IPS DF 4.7 (cell line): ENCODE data around the gene PHF2.

Source experiments
- DNase-seq: peaks from one replicate; pipeline ENCODE4 v3.0.0-alpha.2; 2013; ENCODE audit warnings: low spot score; ENCODE audit errors: extremely low read depth

The PHF2 gene

DNA sequence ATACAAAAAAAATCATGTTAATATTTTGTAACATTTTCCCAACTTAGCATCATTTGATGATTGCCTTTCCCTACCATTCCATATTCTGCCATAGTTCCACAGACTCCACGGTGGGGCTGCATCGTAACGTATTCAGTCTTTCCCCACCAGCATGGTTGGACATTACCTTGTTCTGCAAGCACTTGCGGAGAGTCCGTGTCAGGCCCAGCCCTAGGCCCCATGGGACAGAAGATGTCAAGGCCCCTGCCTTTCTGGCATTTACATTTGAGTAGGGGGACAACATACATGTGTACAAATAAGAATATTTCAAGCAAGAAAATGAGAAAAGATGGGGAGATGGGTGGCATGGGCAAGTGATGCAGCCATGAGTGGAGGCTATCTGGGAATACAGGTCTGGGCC lies 8.2 kb upstream of the PHF2 start:
- no peak for DNase-seq

DNA sequence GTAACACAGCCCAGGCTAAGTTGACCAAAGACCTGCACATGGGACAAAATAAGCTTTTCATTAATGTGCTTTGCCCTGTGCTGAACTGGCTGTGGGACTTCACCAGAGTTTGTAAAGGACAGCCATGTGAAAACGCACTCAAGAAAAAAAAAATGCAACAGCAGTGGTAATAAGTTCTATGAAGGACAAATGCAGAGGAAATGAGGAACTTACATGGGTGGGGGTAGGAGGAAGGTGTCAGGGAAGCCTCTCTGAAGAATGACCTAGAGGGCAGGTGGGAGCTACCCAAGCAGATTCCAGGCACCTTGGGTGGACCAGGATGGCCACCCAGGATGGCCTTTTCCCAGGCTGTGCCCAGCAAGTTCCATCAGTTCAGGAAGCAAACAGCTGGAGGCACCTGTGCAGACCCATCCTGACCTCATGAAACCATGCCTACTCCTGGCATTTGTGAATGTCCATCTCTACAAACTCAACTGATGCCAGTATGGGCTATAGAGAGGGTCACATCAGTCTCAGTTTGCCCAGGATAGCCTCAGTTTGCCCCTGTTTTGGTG lies 6.7 kb upstream of the PHF2 start:
- no peak for DNase-seq

DNA sequence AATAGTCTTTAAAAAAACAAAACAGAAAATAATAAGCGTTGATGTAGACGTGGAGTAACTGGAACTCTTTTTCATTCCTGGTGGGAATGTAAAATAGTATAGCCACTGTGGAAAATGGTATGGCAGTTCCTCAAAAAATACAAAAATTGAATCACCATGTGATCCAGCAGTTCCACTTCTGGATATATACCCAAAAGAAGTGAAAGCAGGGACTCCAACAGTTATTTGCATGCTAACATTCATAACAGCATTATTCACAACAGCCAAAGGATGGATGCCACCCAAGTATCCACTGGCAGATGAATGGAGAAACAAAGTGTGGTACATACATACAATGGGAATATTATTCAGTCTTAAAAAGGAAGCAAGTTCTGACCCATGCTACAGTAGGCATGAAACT lies 4.2 kb upstream of the PHF2 start:
- DNase-seq = no peak

DNA sequence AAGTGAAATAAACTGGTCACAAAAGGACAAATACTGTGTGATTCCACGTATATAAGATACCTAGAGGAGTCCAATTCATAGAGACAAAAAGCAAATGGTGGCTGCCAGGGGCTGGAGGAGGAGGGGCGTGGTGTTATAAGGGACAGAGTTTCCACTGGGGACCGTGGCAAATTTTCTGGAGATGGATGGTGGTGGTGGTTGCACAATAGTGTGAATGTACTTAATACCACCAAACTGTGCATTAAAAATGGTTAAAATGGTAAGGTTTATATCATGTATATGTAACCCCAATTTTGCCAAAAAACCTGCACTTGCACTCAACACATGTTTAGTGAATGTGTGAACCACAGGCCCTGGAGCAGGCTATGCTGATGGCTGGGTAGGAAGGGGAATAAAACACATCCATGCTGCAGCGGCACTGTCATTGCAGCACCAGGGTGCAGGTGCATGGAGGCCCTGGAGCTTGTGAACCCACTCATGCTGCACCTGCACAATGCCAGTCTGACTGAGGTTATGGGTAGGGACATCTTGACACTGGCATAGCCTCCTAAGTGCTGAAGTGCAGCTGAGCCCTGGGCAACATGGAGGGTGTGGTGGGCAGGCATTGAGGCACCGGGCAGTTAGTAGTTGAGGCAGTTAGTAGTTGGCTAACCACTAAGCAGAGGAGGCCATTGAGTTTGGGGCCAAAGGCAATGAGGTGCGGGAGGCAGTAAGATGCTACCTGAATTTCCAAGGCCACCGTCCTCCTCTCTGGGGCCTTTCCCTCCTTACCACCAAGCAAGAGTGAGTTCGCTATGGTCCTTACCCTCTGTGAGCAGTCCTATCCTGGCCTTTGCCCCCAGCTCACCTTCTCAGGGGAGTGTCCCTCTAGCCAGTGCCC lies 3.5 kb upstream of the PHF2 start:
- no peak for DNase-seq

DNA sequence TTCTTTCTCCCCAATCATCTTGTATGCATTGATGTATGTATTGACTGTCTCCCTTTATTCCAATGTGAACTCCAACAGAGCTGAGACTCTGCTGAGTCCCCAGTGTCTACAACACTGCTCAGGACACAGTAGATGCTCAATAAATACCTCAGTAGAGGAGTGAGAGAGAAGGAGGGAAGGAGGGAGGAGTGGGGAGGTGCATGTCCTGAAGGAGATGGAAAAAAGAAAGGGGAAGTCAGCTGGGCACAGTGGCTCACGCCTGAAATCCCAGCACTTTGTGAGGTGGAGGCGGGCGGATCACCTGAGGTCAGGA lies 2.9 kb upstream of the PHF2 start:
- no peak for DNase-seq

DNA sequence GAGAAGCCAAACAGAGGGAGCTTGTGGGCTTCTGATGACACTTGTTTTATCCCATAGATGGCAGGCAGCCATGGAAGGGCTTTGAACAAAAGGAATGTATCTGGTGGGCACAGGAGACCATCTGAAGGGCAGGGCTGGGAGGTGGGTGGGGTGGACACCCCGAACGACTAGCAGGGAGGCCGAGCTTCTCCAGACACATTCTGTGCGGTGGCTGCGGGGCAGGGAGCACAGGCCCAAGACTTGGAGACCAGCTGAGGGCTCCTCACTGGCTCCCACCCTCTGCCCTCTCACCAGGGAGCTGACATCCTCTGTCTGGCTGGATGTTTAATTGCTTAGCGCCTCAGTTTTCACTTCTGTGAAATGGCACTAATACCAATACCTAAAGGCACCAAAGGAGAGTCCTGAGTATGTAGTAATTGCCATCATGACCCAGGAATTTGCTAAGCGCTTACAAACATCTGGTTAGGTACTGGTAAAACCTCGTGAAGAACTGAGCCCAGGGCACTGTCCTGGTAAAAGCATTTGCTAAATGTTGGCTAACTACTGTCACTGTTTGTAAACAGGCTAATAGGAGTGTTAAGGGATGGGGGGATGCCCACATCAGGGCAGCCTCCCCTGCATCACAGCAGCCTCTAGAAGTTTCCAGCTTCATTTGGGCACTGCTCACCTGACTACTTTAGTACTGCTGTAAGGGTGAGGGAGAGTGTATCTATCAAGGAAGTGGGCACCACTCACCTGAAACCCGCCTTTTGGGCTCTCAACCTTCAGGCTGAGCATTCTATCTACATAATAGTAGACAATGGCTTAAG lies 2.1 kb upstream of the PHF2 start:
- no peak for DNase-seq

DNA sequence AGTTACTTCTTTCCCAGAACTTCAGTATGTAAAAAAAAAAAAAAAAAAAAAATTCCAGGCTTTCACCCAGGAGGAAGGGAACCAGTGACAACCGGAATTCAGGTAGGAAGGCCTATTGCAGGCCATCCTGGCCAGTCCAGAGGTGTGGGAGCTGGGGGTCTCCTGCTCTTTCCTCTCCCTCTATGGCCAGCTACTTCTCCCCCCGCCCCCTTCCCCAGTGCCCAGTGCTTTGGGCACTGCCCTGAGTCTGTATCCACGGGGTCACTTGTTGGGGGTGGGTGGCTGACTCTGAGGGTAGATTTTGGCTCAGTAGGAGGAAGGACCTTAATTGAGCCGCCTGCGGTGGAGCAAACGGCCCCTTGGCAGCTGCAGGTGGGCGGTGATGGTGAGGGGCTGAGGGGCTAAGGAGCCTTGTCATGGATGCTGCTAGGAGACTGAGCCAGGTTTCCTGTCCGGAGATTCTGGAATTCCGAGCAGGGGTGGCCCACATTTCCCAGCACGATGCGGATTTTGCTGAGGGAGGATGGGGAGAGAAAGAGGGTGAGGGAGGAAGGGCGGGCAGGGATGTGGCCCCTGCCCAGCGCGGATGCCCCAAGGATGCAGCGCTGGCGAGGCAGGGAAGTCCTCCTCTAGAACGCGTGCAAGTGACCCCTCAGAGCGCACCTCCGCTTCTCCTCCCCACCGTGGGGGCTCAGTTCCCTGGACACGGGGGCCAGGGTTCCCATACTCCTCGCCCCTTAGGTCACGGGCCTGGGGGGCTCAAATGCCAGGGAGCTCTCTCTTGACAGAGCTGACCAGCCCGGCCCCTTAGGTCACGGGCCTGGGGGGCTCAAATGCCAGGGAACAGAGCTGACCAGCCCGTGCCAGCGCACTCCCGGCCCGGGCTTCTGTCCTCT lies 1.2 kb upstream of the PHF2 start:
- no peak for DNase-seq

DNA sequence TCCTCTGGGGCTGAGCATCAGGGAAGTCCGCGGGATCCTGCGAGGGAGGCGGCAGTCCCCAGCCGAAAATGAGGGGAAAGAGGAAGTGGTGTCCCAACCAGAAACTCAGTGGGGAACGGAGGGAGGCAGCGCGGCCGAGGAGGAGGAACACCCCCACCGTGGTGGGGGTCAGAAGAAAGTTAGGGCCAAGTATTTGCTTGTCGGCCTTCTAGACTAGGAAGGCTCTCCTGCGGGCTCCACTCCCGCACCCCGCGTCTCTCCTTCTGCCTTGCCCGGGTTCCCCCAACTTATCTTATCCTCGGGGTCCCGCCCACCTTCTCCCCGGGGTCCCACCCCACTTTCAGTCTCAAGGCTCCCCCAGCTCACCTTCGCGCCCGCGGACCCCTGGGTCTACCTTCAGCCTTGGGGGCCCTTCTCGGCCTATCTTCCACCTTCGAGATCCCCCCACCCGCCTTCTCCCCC lies 557 bp upstream of the PHF2 start:
- no peak for DNase-seq

DNA sequence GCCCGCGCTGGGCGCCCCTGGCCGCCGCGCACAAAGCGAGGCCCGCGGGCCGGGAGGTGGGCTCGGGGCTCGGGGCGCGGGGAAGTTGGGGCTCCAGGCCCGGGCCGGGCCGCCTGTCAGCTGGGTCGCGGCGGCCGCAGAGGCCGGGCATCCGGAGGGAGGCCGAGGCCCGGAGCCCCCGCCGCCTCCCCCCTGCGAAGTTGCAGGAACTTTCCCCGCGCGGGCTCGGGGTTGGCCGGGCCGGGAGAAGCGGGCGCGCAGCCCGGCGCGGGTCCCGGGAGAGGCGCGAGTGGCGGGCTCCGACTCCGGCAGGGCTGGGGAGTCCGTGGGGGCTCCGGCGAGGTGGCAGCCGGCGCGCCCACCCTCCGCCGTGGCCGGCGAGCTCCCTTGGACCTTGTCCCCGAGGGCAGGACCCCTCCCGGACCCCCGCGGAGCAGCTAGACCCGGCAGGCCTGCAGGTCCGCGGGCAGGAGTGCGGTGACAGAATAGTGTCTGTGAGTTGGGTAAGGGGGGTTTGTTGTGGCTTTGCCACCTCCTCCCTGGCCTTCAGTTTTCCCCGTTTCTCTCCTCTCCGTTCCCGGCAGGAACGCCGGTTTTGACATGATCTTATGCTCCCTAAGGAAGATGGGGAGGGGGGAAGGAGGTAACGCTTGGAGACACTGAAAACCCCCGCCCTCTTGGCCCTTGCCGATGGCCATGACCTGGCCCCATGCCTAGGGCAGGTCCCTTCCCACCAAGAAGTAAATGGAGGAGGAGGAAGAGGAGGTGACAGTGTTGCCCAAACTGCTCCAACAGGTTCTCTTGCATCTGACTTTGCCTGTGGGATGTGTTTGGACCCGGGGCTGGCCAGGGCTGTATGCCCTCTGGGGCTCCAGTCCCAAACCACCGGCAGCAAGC lies 942 bp downstream of the PHF2 start:
- no peak for DNase-seq

DNA sequence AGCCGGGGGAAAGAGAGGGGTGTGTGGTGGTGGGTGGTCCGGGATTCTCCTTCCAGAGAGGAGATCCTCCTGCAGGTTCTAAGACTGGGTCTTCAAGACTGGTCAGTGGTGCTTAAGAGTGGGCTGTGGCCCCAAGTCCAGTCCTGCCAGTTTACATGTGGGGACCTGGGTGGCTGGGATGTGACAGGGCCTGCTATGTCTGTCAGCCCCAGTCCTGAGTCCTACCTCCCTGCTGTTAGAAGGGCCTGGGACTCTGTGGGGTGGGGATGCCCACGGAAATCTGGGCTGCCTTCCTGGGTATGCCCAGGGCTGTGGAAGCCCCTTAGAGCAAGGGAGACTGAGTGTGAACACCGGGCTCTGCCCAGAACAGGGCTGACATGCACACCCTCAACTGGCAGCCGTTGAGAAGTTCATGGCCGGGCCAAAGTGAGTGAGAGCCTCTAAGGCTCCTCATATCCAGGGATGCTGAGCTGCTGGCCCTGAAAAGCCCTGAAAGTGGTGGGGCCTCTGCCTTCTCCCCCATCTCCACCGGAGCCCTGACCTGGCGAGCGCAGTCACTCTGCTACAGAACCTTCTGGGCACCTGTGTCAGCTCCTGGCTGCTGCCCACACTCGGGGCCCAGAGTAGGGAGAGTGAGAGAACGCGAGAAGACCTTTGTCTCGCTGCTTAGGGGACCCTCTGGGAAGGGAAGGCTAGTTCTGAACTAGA lies 1.7 kb downstream of the PHF2 start:
- DNase-seq = no peak

DNA sequence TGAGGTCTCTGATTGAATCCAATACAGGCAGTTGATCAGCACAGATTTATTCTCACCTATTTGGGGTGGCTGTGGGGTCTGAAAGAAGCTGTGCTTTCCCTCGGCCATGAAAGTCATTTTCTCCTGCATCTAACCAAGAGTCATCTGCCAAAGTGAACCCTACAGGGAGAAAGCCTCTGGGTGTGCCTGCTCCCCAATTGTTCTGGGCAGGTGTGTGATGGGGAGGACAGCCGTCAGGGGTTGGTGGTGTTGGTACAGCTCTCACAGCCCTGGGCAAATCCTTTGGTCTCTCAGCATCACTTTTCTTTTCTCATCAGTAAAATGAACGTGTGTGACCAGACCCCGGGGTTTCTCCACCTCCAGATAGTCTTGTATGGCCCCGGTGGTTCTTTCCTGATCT lies 2.5 kb downstream of the PHF2 start:
- DNase-seq = no peak

DNA sequence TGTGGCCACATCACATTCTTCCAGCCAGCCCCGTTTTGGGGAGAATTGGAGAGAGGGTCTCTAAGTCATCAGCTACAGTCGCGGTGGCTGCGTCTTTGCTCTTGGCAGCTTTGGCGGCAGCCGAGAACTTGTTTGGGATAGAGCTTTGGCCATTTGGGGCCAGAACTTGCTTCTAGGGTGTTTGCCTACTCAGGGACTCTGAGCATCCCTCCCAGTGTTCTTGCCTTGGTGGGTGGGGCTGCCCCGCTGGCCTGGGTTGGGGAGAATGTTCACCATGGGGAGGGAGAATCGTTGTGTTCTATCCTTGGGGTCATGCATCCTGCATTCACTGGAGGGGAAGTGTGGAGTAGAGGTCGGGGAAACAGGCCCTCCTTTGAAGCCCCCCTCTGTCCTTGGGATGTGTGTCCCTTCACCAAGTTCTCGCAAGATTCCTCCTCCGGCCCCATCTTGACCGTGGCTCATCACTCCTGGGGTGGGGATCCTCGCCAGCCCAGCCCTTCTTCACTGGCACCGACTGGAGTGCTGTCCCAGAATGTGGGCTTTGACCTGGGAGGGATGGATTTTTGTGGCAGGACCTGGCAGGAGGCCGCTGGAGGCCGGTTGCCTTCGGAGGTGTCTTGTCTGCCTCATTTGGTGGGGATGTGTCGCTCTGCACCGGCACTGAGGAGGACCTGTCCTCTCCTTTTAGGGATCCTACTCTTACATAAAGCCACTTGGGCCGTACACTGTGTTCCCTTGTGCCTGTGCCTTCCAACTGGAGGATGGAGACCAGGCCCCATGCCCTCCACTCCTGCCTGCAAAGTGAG lies 3.5 kb downstream of the PHF2 start:
- no peak for DNase-seq

DNA sequence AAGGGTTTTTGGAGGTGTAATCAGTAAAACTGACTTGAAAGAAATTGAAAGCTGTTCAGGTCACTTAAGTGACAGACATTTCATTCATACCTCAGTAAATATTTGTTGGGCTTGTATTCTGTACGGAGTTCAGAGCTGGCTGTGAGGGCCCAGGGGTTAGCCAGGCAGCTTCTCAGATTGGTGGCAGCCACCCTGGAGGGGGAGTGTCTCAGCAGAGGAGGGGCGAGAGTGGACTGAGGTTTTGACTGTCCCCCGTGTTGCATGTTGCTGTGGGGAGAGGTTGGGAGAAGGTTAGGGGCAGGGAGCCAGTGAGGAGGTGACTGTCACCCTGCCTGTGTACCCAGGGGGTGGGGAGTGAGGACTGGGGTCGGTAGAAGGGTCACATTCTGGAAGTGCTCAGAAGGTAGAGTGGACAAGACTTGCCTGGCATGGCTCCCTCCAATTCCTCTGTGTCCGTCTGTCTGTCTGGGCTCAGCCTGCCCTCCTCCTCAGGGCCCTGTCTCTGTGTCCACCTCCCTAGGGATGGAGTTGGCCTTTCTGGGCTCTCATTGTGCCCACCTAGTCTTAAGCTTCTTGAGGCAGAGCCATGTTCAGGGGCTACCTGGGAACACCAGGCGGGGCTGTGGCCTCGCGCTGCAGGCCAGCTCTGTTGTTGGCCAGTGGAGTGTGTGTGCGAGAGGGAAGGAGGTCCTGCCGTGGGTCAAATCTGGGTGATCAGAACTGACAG lies 4.4 kb downstream of the PHF2 start:
- DNase-seq = no peak

DNA sequence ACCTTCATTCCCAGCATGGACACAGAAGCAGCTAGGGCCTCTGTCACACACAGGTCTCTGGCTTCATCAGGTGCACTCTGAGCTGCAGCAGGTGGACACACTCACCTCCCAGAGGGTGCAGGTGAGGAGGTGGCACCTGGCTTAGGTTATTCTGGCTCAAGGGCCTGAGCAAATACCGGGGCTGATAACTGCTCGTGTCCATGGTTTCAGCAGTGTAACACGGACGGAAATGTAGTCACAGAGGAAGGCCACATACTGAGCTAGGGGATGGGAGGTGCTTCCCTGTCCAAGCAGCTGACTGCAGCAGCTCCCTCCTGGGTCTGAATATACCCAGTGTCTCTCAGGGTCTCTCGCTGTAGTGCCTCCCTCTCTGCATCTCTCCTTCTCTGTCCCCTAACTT lies 5.7 kb downstream of the PHF2 start:
- DNase-seq = no peak

DNA sequence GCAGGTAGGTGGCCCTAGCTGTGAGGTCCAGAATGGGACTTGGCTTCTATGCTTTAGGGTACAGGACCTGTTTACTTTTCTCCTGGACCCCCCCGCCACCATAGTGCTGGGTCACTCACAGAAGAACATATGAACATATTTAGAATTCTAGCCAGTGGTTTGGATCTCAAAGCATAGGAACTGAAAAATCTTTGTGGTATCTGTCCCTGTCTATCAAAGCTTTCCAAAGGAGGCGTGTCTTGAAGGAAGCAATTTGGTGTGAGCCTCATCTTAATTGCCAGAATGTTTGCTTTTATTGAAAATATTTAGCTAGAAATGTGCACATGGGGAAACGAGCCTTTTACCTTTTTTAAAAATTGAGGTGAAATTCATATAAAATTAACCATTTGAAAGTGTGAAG lies 6.2 kb downstream of the PHF2 start:
- no peak for DNase-seq

DNA sequence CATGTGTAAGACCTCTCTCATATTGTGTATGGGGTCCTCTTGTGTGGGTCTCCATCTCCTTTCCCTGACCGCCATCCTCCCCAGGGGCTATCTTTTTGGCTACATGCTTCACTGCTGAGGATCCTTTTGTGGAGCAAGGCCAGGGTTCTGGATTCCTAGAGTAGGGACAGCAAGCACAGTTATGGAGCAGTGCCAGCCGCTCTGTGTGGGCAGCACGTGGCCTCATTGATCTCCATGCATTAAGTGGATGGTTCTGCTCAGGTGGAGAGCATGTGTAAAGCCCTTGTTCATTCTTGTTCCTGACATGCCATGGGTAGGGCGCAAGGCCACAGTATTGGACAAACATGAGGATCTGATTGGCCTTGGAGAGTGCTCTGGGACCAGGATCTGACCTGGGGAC lies 8.9 kb downstream of the PHF2 start:
- DNase-seq = no peak

DNA sequence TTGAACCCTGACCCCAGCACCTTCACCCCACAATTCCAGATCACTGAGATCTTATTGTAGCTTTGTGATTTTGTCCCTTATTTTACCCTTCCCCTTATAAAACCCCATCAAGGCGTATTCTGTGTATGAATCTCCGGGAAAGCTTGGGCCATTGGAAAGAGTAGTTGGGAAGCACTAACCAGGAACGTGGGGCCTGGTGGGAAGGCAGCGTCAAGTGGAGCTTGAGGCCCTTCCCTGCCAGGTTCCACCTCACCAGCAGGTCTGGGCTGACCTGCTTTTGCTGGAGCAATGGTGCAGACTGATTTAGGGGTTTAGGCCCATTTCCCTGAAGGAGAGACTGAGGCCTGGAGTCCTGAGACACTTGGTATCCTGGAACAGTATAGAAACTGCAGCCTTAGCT lies 9.3 kb downstream of the PHF2 start:
- DNase-seq = no peak

DNA sequence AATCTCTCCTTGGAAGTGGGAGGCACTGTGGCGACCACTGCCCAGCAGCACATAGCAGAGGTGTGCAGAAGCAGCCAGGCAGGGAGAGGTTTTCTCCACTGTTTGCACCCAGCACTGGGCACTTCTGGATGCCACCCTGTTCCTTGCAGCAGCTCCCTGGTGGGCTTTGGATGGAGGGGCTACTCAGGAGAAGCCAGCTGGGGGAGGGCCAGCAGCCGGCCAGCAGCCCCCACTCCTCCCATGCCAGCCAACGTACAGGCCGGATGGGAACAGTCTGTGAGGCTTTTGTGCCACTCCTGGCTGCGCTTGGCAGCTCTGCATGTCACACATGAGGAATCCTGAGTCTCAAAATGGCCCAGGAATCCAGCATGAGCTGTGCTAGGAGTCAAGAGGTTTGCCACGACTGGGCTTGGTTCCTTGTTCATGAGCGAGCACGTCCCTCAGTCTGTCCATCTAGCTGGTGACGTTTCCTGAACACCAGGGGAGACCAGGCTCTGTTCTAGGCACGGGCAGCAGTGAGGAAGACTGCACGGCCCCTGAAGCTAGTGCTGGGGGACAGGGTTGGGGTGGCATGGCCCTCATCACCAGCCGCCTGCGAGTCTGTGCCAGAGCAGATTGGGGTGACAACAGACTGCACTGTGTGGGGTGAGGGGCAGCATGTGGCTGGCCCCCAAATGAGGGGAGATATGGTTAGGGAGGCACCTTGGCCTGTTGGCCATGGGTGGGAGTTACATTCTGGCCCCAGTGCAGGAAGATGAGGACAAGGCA lies 10.1 kb downstream of the PHF2 start:
- DNase-seq = no peak
